Astrocyte (in vitro differentiated cells and primary cell): ENCODE results near the gene PRSS36. TPM values are rescaled to one million over a fixed set of nuclear protein-coding genes. Genes with fewer than 3 reads are reported as not detected.
A peak's percentile ranks its signal among the peaks of the same experiment; 100 is the strongest.

ENCODE experiments used
- DNase-seq: peaks from one replicate; pipeline ENCODE4 v3.0.0-alpha.2; 2010; ENCODE audit warnings: low read depth
- FAIRE-seq: peaks from 2 replicates; lab custom pipeline; 2011; peaks lifted over from hg19 to GRCh38; lab: Jason Lieb, UNC
- H2AFZ ChIP-seq: 2 replicates; pipeline ENCODE4 v1.6.0; 2012; ENCODE audit warnings: low read depth, low read length, inconsistent platforms
- H3K27ac ChIP-seq: 2 replicates; pipeline ENCODE4 v1.5.1; 2011; ENCODE audit warnings: low read depth, low read length, inconsistent platforms
- H3K27me3 ChIP-seq: 2 replicates; pipeline ENCODE4 v1.6.0; 2011; ENCODE audit warnings: low read length, inconsistent platforms; ENCODE audit not compliant: insufficient read depth
- H3K36me3 ChIP-seq: 2 replicates; pipeline ENCODE4 v1.5.1; 2011; ENCODE audit warnings: low read length, inconsistent platforms; ENCODE audit not compliant: insufficient read depth
- H3K4me1 ChIP-seq: 2 replicates; pipeline ENCODE4 v1.5.1; 2011; ENCODE audit warnings: low read length, inconsistent platforms; ENCODE audit not compliant: insufficient read depth
- H3K4me2 ChIP-seq: 2 replicates; pipeline ENCODE4 v1.6.0; 2012; ENCODE audit warnings: low read length, inconsistent platforms
- H3K4me3 ChIP-seq: 2 replicates; pipeline ENCODE4 v1.5.1; 2011; ENCODE audit warnings: low read depth, mild to moderate bottlenecking, low read length, inconsistent platforms; ENCODE audit not compliant: insufficient read depth
- H3K79me2 ChIP-seq: 2 replicates; pipeline ENCODE4 v1.6.0; 2012; ENCODE audit warnings: mild to moderate bottlenecking, low read length, inconsistent platforms; ENCODE audit not compliant: insufficient read depth
- H3K9ac ChIP-seq: 2 replicates; pipeline ENCODE4 v1.6.0; 2012; ENCODE audit warnings: mild to moderate bottlenecking, low read length, inconsistent platforms
- H3K9me3 ChIP-seq: 2 replicates; pipeline ENCODE4 v1.5.1; 2012; ENCODE audit warnings: low read depth, mild to moderate bottlenecking, low read length, inconsistent platforms; ENCODE audit not compliant: insufficient read depth
- H4K20me1 ChIP-seq: 2 replicates; pipeline ENCODE4 v1.6.0; 2012; ENCODE audit warnings: low read length, inconsistent platforms; ENCODE audit not compliant: insufficient read depth
- H3K27ac Mint-ChIP-seq: one replicate; pipeline ENCODE4 v1.8.0; 2021; ENCODE audit warnings: mild to moderate bottlenecking, mixed read lengths; ENCODE audit not compliant: unreplicated experiment
- H3K27me3 Mint-ChIP-seq: one replicate; pipeline ENCODE4 v1.8.0; 2021; ENCODE audit warnings: low read depth, mixed read lengths; ENCODE audit not compliant: unreplicated experiment
- H3K36me3 Mint-ChIP-seq: one replicate; pipeline ENCODE4 v1.8.0; 2021; ENCODE audit warnings: low read depth, mixed read lengths; ENCODE audit not compliant: unreplicated experiment
- H3K4me1 Mint-ChIP-seq: one replicate; pipeline ENCODE4 v1.8.0; 2021; ENCODE audit warnings: low read depth, mixed read lengths; ENCODE audit not compliant: unreplicated experiment
- H3K4me3 Mint-ChIP-seq: one replicate; pipeline ENCODE4 v1.8.0; 2021; ENCODE audit warnings: mild to moderate bottlenecking, moderate library complexity, mixed read lengths; ENCODE audit not compliant: unreplicated experiment
- H3K9me3 Mint-ChIP-seq: one replicate; pipeline ENCODE4 v1.8.0; 2021; ENCODE audit warnings: mild to moderate bottlenecking, mixed read lengths; ENCODE audit not compliant: unreplicated experiment
- EZH2 ChIP-seq: IDR thresholded peaks from 2 replicates; pipeline ENCODE4 v1.6.1; 2012; ENCODE audit warnings: mild to moderate bottlenecking, low read length, inconsistent platforms; ENCODE audit not compliant: insufficient read depth
- total RNA-seq: library from RNA; stranded (reverse); gene quantifications from 2 replicates; pipeline ENCODE4 v1.2.1, GENCODE V29; 2021
- TF ChIP-seq, protein P1 (sequence below): IDR thresholded peaks from 2 replicates; pipeline ENCODE4 v1.5.1; 2011; ENCODE audit warnings: low read depth, mild to moderate bottlenecking, inconsistent platforms, low read length, moderate library complexity; ENCODE audit not compliant: insufficient read depth

Gene PRSS36
- total RNA-seq, 1 donor from 2014 or later = 0.41 TPM

DNA sequence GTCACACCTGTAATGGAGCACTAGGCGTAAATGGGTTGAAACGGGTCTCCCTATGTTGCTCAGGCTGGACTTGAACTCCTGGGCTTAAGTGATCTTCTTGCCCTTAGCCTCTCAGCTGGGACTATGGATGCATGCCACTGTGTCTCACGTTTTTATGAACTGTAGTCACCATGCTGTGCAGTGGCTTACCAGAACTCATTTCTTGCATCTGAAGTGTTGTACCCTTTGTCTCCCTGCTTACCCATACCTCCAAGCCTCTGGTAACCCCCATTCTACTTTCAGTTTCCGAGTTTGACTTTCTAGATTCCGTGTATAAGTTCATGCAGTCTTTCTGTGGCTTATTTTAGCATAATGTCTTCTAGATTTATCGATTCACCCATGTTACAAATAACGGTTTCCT lies 45.0 kb upstream of the PRSS36 start:
- FAIRE-seq (no peak), DNase-seq (no peak)
- Histone ChIP-seq H3K4me1 (no peaks in the 10 kb centered on the region), H3K79me2 (peaks cover 36% of the 10 kb centered on the region), H3K9me3 (no peaks in the 10 kb centered on the region), H3K4me3 (no peak overlapping the region), H3K4me2 (no peak overlapping the region), H2AFZ (no peak overlapping the region), H3K27ac (no peak overlapping the region), H3K9ac (no peak overlapping the region), H3K36me3 (peaks cover 64% of the 10 kb centered on the region), H4K20me1 (peaks cover 96% of the 10 kb centered on the region), H3K27me3 (no peaks in the 10 kb centered on the region)
- no peaks in the 10 kb centered on the region for H3K27me3 Mint-ChIP-seq
- H3K9me3 Mint-ChIP-seq = no peaks in the 10 kb centered on the region
- no peak overlapping the region for H3K27ac Mint-ChIP-seq
- no peak for TF ChIP-seq EZH2
- TF ChIP-seq, protein P1, sequence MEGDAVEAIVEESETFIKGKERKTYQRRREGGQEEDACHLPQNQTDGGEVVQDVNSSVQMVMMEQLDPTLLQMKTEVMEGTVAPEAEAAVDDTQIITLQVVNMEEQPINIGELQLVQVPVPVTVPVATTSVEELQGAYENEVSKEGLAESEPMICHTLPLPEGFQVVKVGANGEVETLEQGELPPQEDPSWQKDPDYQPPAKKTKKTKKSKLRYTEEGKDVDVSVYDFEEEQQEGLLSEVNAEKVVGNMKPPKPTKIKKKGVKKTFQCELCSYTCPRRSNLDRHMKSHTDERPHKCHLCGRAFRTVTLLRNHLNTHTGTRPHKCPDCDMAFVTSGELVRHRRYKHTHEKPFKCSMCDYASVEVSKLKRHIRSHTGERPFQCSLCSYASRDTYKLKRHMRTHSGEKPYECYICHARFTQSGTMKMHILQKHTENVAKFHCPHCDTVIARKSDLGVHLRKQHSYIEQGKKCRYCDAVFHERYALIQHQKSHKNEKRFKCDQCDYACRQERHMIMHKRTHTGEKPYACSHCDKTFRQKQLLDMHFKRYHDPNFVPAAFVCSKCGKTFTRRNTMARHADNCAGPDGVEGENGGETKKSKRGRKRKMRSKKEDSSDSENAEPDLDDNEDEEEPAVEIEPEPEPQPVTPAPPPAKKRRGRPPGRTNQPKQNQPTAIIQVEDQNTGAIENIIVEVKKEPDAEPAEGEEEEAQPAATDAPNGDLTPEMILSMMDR = no peak
- peaks cover 35% of the 10 kb centered on the region for H3K36me3 Mint-ChIP-seq
- H3K4me1 Mint-ChIP-seq = peaks cover 5% of the 10 kb centered on the region
- peak overlapping the region; percentile 60 for H3K4me3 Mint-ChIP-seq

DNA sequence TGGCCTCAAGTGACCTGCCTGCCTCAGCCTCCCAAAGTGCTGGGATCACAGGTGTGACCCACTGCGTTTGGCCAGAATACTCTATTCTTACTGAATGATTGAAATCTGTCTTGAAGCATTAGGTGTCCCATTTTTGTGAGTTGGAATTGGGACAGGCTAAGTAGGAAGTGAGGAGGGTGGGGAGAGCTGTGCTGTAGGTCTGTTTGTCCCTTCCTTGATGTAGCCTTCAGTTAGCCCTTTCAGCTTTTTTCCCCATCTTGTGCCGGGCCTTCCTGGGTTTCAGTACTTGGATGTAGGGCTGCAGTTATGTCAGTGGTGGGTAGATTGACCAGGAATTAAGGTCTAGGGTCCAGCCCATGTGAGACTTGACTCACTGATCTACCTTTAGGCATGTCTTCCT lies 44.0 kb upstream of the PRSS36 start:
- no peaks in the 10 kb centered on the region for H3K4me1 ChIP-seq
- Mint-ChIP-seq H3K4me3 (no peak overlapping the region), H3K27ac (no peak overlapping the region), H3K4me1 (peaks cover 5% of the 10 kb centered on the region), H3K27me3 (no peaks in the 10 kb centered on the region), H3K36me3 (peaks cover 43% of the 10 kb centered on the region), H3K9me3 (no peaks in the 10 kb centered on the region)
- H4K20me1 ChIP-seq = peaks cover 96% of the 10 kb centered on the region
- H3K27me3 ChIP-seq = no peaks in the 10 kb centered on the region
- FAIRE-seq = no peak
- no peak overlapping the region for H3K4me2 ChIP-seq
- peaks cover 75% of the 10 kb centered on the region for H3K36me3 ChIP-seq
- TF ChIP-seq EZH2 = no peak
- TF ChIP-seq, protein P1 = no peak
- H3K4me3 ChIP-seq = no peak overlapping the region
- H3K27ac ChIP-seq = no peak overlapping the region
- no peak overlapping the region for H2AFZ ChIP-seq
- peaks cover 46% of the 10 kb centered on the region for H3K79me2 ChIP-seq
- no peak overlapping the region for H3K9ac ChIP-seq
- no peak for DNase-seq
- no peaks in the 10 kb centered on the region for H3K9me3 ChIP-seq

DNA sequence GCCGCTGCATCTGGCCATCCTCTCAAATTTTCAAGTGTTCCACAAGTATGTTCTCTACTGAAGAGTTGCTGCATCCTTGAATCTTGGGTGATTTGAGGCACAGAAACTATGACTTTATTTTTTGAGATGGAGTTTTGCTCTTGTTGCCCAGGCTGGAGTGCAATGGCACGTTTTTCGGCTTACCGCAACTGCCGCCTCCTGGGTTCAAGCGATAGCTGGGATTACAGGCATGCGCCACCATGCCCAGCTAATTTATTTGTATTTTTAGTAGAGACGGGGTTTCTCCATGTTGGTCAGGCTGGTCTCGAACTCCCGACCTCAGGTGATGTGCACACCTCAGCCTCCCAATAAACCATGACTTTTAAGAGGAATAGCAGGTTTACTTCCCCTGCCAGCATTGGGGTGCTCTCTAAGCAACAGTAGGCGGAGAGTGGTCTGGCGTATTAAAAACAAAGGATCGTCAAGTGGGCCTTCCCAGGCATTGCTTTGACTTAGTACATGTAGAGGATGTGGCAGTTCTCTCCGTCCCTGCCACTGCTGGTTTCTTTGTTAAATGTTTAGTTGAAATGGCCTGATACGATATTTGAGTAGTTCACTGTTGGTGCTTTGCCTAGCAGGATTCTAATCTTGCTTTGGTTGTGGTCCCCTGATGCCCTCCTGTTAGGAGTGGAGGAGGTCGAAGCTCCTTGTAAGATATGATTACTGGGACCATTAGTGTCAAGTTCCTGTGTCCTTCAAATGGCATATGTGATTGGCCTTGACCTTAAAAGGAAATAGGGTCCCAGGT lies 43.2 kb upstream of the PRSS36 start:
- peaks cover 96% of the 10 kb centered on the region for H4K20me1 ChIP-seq
- H3K4me2 ChIP-seq = no peak overlapping the region
- FAIRE-seq (no peak), DNase-seq (no peak)
- no peaks in the 10 kb centered on the region for H3K9me3 ChIP-seq
- TF ChIP-seq, protein P1 = no peak
- no peak for TF ChIP-seq EZH2
- H2AFZ ChIP-seq = no peak overlapping the region
- H3K9ac ChIP-seq = no peak overlapping the region
- no peaks in the 10 kb centered on the region for H3K9me3 Mint-ChIP-seq
- no peak overlapping the region for H3K4me3 Mint-ChIP-seq
- no peak overlapping the region for H3K27ac ChIP-seq
- no peak overlapping the region for H3K27ac Mint-ChIP-seq
- peaks cover 9% of the 10 kb centered on the region for H3K4me1 Mint-ChIP-seq
- no peaks in the 10 kb centered on the region for H3K27me3 ChIP-seq
- H3K36me3 Mint-ChIP-seq = peaks cover 40% of the 10 kb centered on the region
- no peaks in the 10 kb centered on the region for H3K27me3 Mint-ChIP-seq
- H3K4me3 ChIP-seq = no peak overlapping the region
- H3K4me1 ChIP-seq = no peaks in the 10 kb centered on the region
- H3K79me2 ChIP-seq = peaks cover 54% of the 10 kb centered on the region
- peaks cover 83% of the 10 kb centered on the region for H3K36me3 ChIP-seq
